CD4-positive, alpha-beta T cell treated with Interleukin-12 subunit alpha and Interleukin-12 subunit beta, for 1 hour (primary cell): ENCODE results near the gene NUP107.
A peak's percentile ranks its signal among the peaks of the same experiment; 100 is the strongest.
"Not testable (repeated sequence)": the region's sequence is repeated elsewhere in the genome, so short reads cannot be mapped to it uniquely, and the experiment has no call there.

Experiments used
- DNase-seq: peaks from one replicate; pipeline ENCODE4 v3.0.0-alpha.2; 2020

NUP107 gene

GRCh38 chr12:68686595-68687521 is at the start of gene NUP107:
Gene NUP107, plus strand, starts transcription at chr12:68686978. Its CDS starts 88 bp downstream, at chr12:68687066.
- DNase-seq = peak; percentile 97

GRCh38 chr12:68637439-68637838 is 49.3 kb upstream of the NUP107 start:
- not testable (repeated sequence) for DNase-seq

- DNase-seq = no peak
These were observed 48.6 kb upstream of the NUP107 start for GRCh38 chr12:68638171-68638570.

GRCh38 chr12:68638721-68639395 is 47.9 kb upstream of the NUP107 start:
- DNase-seq = no peak

GRCh38 chr12:68639396-68639767 is 47.4 kb upstream of the NUP107 start:
- DNase-seq = no peak

GRCh38 chr12:68641138-68641537 is 45.6 kb upstream of the NUP107 start:
- DNase-seq = peak; percentile 49

- DNase-seq = no peak
These were observed 40.3 kb upstream of the NUP107 start for GRCh38 chr12:68646484-68646883.

GRCh38 chr12:68647507-68647906 is 39.3 kb upstream of the NUP107 start:
- DNase-seq = no peak

GRCh38 chr12:68648179-68648578 is 38.6 kb upstream of the NUP107 start:
- no peak for DNase-seq

GRCh38 chr12:68665016-68665569 is 21.7 kb upstream of the NUP107 start:
- no peak for DNase-seq

GRCh38 chr12:68667291-68667690 is 19.5 kb upstream of the NUP107 start:
- no peak for DNase-seq

- no peak for DNase-seq
These were observed 18.9 kb upstream of the NUP107 start for GRCh38 chr12:68667896-68668295.

- no peak for DNase-seq
These were observed 15.6 kb upstream of the NUP107 start for GRCh38 chr12:68671179-68671578.

- peak; percentile 43 for DNase-seq
These were observed 13.0 kb upstream of the NUP107 start for GRCh38 chr12:68673788-68674187.

- no peak for DNase-seq
These were observed 12.4 kb upstream of the NUP107 start for GRCh38 chr12:68674376-68674775.

GRCh38 chr12:68675101-68675842 is 11.5 kb upstream of the NUP107 start:
- DNase-seq = peak; percentile 80

GRCh38 chr12:68676854-68677253 is 9.9 kb upstream of the NUP107 start:
- DNase-seq = not testable (repeated sequence)

GRCh38 chr12:68686262-68686594 is 550 bp upstream of the NUP107 start:
- DNase-seq = no peak

GRCh38 chr12:68695454-68695853 is 8.7 kb downstream of the NUP107 start:
- no peak for DNase-seq

- no peak for DNase-seq
These were observed 12.7 kb downstream of the NUP107 start for GRCh38 chr12:68699486-68699885.

- DNase-seq = no peak
These were observed 41.0 kb downstream of the NUP107 start for GRCh38 chr12:68727776-68728175.

GRCh38 chr12:68733661-68734071 is 46.9 kb downstream of the NUP107 start:
- DNase-seq = no peak

- no peak for DNase-seq
These were observed 53.1 kb downstream of the NUP107 start for GRCh38 chr12:68739891-68740290.
